Psoas muscle (tissue), 8 donors: ENCODE data around the gene SVOPL. TPM values are rescaled to one million over a fixed set of nuclear protein-coding genes. Genes with fewer than 3 reads are reported as not detected.

ENCODE experiments used
- ATAC-seq, 4 donors: fragments of 200-7000 bp; cut with Tn5 transposase; one replicate each; pipeline ENCODE4 v1.9.1; 2020; ENCODE audit warnings: moderate library complexity in 3 of 4, mild to moderate bottlenecking in 2 of 4
- DNase-seq, 2 donors: peaks; one replicate each; pipeline ENCODE4 v3.0.0-alpha.2; 2020
- H3K27ac ChIP-seq: fragments of 200-600 bp; one replicate; pipeline ENCODE4 v1.8.0; 2022
- H3K27me3 ChIP-seq, 3 donors: fragments of 200-600 bp in 1 of 3; one replicate each; pipeline versions ENCODE4 v1.6.1 to v1.8.0; 2013 to 2022; ENCODE audit warnings: low read length in 2 of 3, mild to moderate bottlenecking in 2 of 3, moderate library complexity in 1 of 3; ENCODE audit not compliant: insufficient read depth in 3 of 3
- H3K36me3 ChIP-seq, 2 donors: fragments of 200-600 bp in 1 of 2; one replicate each; pipeline versions ENCODE4 v1.6.1 to v1.8.0; 2013 to 2022; ENCODE audit warnings: low read depth in 1 of 2, mild to moderate bottlenecking in 1 of 2, moderate library complexity in 1 of 2; ENCODE audit not compliant: insufficient read depth in 1 of 2
- H3K4me1 ChIP-seq: fragments of 200-600 bp; one replicate; pipeline ENCODE4 v1.8.0; 2022
- H3K4me3 ChIP-seq: fragments of 200-600 bp; one replicate; pipeline ENCODE4 v1.8.0; 2022; ENCODE audit warnings: mild to moderate bottlenecking
- H3K9me3 ChIP-seq: fragments of 200-600 bp; one replicate; pipeline ENCODE4 v1.8.0; 2022
- CTCF ChIP-seq: fragments of 200-600 bp; IDR thresholded peaks from one replicate; pipeline ENCODE4 v1.8.0; 2022; ENCODE audit warnings: antibody characterized with exemption
- WGBS, 3 donors: extraction: QIAGEN DNeasy Blood & Tissue Kit; methylation state at CpG; one replicate each; pipeline versions ENCODE4 v1.1.6 to v1.1.7; 2013; 5-methylcytosine and 5-hydroxymethylcytosine counted together
- intact Hi-C, 2 donors: fragments of 100-400 bp; cut with DNase I; formaldehyde crosslinking; loops; one replicate each; pipeline versions ENCODE4 v1.11.0 to v1.14.2; 2022
- polyA plus RNA-seq, 3 donors: library from polyadenylated mRNA; stranded (reverse); fragments of 200-250 nt; gene quantifications; one replicate each; pipeline ENCODE4 v1.2.3, GENCODE V29; 2013
- total RNA-seq, 4 donors: library from RNA; stranded (reverse); fragmentation: NEBNext Ultra II Directional in 2 of 4; extraction: Animal tissue kit (Norgen Biotek cat#: 25700) in 2 of 4; gene quantifications; one replicate each; pipeline versions ENCODE4 v1.2.1 to v1.2.4, GENCODE V29; 2021 to 2023
- donor health status: healthy with polysubstance abuse.
- donor health status: DM: no; HTN: no; CAD: no; lungs with moderate emphysema.
- donor health status: Bipolar disorder and iron deficiency.
- donor health status: healthy.
- donor health status: DM: yes; HTN: yes; CAD: no.
- donor health status: DM: no; HTN: no; CAD: no.
- donor health status: DM: no; HTN: no; CAD: no.
- donor health status: DM: yes; HTN: yes; CAD: no.

Gene SVOPL
- total and polyA plus RNA-seq, 7 donors, result 0.01 TPM; not detected in 6

- Histone ChIP-seq H3K27ac (no peak overlapping the region), H3K9me3 (no peaks in the 10 kb centered on the region), H3K27me3 (peaks cover 0 to 3% (median 0%) of the 10 kb centered on the region in 3 donors), H3K4me1 (no peaks in the 10 kb centered on the region), H3K4me3 (no peak overlapping the region), H3K36me3 (no peaks in the 10 kb centered on the region)
- no peak for ATAC-seq
- TF ChIP-seq CTCF, result no peak
- intact Hi-C loops, result no loop called here
- no peak for DNase-seq
- 48 to 58% (median 54%) methylated on average over 2 of the region's 2 CpGs for WGBS, 3 donors
Observed at GRCh38 chr7:138626846-138627245, 74.3 kb downstream of the SVOPL start.

- Histone ChIP-seq H3K4me3 (no peak overlapping the region), H3K27me3 (no peaks in the 10 kb centered on the region), H3K27ac (no peak overlapping the region), H3K36me3 (no peaks in the 10 kb centered on the region), H3K4me1 (no peaks in the 10 kb centered on the region), H3K9me3 (no peaks in the 10 kb centered on the region)
- no peak for TF ChIP-seq CTCF
- ATAC-seq (no peak), DNase-seq (no peak)
- WGBS, 3 donors, result 52 to 63% (median 61%) methylated on average over 5 of the region's 5 CpGs
- intact Hi-C loops, result no loop called here
Observed at GRCh38 chr7:138625849-138626230, 75.3 kb downstream of the SVOPL start.

- no peaks in the 10 kb centered on the region for H3K36me3 ChIP-seq
- no peak overlapping the region for H3K27ac ChIP-seq
- H3K4me3 ChIP-seq, result no peak overlapping the region
- DNase-seq (no peak), ATAC-seq (no peak)
- WGBS, 3 donors, result 49 to 50% (median 49%) methylated on average over 3 of the region's 3 CpGs
- intact Hi-C loops, result no loop called here
- H3K27me3 ChIP-seq, result no peaks in the 10 kb centered on the region
- TF ChIP-seq CTCF, result no peak
- no peaks in the 10 kb centered on the region for H3K4me1 ChIP-seq
- no peaks in the 10 kb centered on the region for H3K9me3 ChIP-seq
Observed at GRCh38 chr7:138625084-138625848, 75.9 kb downstream of the SVOPL start.

DNA sequence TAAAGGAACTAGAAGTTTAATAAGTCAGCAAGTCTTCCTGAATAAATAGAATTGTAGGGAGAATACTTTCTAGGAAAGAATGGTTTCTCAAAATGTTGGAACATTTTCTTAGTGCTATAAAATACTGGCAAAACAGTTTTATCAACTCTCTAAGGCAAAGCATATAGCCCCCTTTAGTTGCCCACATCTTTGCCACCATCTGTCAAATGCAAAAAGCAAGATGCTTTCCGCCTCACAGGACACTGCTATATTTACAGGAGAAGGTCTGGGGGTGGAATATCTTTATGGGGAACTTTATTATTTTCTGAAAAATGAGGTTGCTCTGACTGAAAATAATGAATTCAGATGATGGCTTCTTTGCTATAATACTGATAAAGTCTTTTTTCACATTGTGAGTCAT, 78.3 kb downstream of the SVOPL start:
- TF ChIP-seq CTCF, result no peak
- ATAC-seq (no peak), DNase-seq (no peak)
- no peaks in the 10 kb centered on the region for H3K27me3 ChIP-seq
- H3K27ac ChIP-seq, result no peak overlapping the region
- H3K9me3 ChIP-seq, result no peaks in the 10 kb centered on the region
- intact Hi-C loops, result no loop called here
- H3K36me3 ChIP-seq, result no peaks in the 10 kb centered on the region
- H3K4me3 ChIP-seq, result no peak overlapping the region
- 85 to 97% (median 86%) methylated on average over 1 of the region's 1 CpG for WGBS, 3 donors
- H3K4me1 ChIP-seq, result no peaks in the 10 kb centered on the region

GRCh38 chr7:138618933-138619332, 82.2 kb downstream of the SVOPL start:
- intact Hi-C loops, result no loop called here
- Histone ChIP-seq H3K4me1 (no peaks in the 10 kb centered on the region), H3K9me3 (no peaks in the 10 kb centered on the region), H3K36me3 (no peaks in the 10 kb centered on the region), H3K27ac (no peak overlapping the region), H3K4me3 (no peak overlapping the region), H3K27me3 (no peaks in the 10 kb centered on the region)
- TF ChIP-seq CTCF, result no peak
- no peak for ATAC-seq
- no peak for DNase-seq
